Right atrium auricular region (tissue), 2 donors: ENCODE measurements around the gene PTPRN2. TPM values are rescaled to one million over a fixed set of nuclear protein-coding genes. Genes with fewer than 3 reads are reported as not detected.

Experiments
- DNase-seq: peaks from one replicate; pipeline ENCODE4 v3.0.0-alpha.2; 2019; ENCODE audit warnings: low spot score
- H3K27ac ChIP-seq, 2 donors: fragments of 200-600 bp; sonication (generic); 1 replicate in 1 of 2; 2 replicates in 1 of 2; pipeline ENCODE4 v1.5.1; 2016 to 2019
- H3K27me3 ChIP-seq, 2 donors: fragments of 200-600 bp; sonication (generic); one replicate each; pipeline versions ENCODE4 v1.5.1 to v1.6.0; 2017 to 2019
- H3K36me3 ChIP-seq: fragments of 200-600 bp; sonication (generic); one replicate; pipeline ENCODE4 v1.5.1; 2016
- H3K4me1 ChIP-seq, 2 donors: fragments of 200-600 bp; sonication (generic); one replicate each; pipeline versions ENCODE4 v1.5.1 to v1.6.0; 2017 to 2019
- H3K4me3 ChIP-seq, 2 donors: fragments of 200-600 bp; sonication (generic); 1 replicate in 1 of 2; 2 replicates in 1 of 2; pipeline ENCODE4 v1.5.1; 2017 to 2019; ENCODE audit warnings: mild to moderate bottlenecking in 1 of 2, moderate library complexity in 1 of 2
- H3K9me3 ChIP-seq, 2 donors: fragments of 200-600 bp; sonication (generic); one replicate each; pipeline ENCODE4 v1.5.1; 2019
- total RNA-seq, 2 donors: library from RNA; depleted of rRNA; stranded (reverse); fragments of >200 nt; gene quantifications; one replicate each; pipeline ENCODE4 v1.1.0, GENCODE V29; 2016
- TF ChIP-seq, protein P1 (sequence below), 2 donors: fragments of 200-600 bp; sonication (generic); IDR thresholded peaks; one replicate each; pipeline ENCODE4 v1.5.1; 2019; ENCODE audit warnings: antibody characterized with exemption in 2 of 2

The PTPRN2 gene
- total RNA-seq, 2 donors from 2014 or later: 2.6 to 2.7 TPM

DNA sequence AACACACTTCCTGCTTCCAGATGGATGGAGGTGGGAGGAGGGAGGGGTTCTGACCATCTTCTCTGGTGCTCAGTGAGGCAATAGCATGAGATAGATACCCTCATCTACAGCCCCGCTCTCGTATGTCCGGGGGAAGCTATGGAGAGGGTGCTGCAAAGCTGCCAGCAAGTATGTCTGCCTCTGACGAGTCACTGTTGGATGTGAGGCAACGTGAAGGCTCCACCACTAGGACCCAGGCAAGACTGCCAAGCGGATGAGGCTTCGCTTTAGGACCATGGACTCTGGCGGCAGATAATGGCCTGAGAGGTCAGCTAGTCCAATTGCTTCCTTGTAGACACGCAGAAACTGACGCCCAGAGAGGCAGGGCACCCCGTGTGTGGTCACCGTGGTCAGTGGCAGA is 601.6 kb downstream of the PTPRN2 start:
- DNase-seq: no peak
- H3K27me3 ChIP-seq: no peaks in the 10 kb centered on the region
- H3K27ac ChIP-seq: no peak overlapping the region
- H3K9me3 ChIP-seq: no peaks in the 10 kb centered on the region
- no peak overlapping the region for H3K4me3 ChIP-seq
- H3K4me1 ChIP-seq: no peaks in the 10 kb centered on the region
- H3K36me3 ChIP-seq: no peaks in the 10 kb centered on the region
- TF ChIP-seq, protein P1, sequence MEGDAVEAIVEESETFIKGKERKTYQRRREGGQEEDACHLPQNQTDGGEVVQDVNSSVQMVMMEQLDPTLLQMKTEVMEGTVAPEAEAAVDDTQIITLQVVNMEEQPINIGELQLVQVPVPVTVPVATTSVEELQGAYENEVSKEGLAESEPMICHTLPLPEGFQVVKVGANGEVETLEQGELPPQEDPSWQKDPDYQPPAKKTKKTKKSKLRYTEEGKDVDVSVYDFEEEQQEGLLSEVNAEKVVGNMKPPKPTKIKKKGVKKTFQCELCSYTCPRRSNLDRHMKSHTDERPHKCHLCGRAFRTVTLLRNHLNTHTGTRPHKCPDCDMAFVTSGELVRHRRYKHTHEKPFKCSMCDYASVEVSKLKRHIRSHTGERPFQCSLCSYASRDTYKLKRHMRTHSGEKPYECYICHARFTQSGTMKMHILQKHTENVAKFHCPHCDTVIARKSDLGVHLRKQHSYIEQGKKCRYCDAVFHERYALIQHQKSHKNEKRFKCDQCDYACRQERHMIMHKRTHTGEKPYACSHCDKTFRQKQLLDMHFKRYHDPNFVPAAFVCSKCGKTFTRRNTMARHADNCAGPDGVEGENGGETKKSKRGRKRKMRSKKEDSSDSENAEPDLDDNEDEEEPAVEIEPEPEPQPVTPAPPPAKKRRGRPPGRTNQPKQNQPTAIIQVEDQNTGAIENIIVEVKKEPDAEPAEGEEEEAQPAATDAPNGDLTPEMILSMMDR (IDR thresholded peaks at IDR 0.05): no peak

GRCh38 chr7:157985636-157986035 is 602.0 kb downstream of the PTPRN2 start:
- no peaks in the 10 kb centered on the region for H3K27me3 ChIP-seq
- H3K4me1 ChIP-seq: no peaks in the 10 kb centered on the region
- TF ChIP-seq, protein P1 (IDR thresholded peaks at IDR 0.05): no peak

GRCh38 chr7:157984423-157985163 is 603.0 kb downstream of the PTPRN2 start:
- no peaks in the 10 kb centered on the region for H3K36me3 ChIP-seq

More at GRCh38 chr7:157985636-157986035, 602.0 kb downstream of the PTPRN2 start:
- H3K36me3 ChIP-seq: no peaks in the 10 kb centered on the region
- no peak overlapping the region for H3K27ac ChIP-seq
- H3K4me3 ChIP-seq: no peak overlapping the region
- no peak for DNase-seq
- H3K9me3 ChIP-seq: no peaks in the 10 kb centered on the region

DNA sequence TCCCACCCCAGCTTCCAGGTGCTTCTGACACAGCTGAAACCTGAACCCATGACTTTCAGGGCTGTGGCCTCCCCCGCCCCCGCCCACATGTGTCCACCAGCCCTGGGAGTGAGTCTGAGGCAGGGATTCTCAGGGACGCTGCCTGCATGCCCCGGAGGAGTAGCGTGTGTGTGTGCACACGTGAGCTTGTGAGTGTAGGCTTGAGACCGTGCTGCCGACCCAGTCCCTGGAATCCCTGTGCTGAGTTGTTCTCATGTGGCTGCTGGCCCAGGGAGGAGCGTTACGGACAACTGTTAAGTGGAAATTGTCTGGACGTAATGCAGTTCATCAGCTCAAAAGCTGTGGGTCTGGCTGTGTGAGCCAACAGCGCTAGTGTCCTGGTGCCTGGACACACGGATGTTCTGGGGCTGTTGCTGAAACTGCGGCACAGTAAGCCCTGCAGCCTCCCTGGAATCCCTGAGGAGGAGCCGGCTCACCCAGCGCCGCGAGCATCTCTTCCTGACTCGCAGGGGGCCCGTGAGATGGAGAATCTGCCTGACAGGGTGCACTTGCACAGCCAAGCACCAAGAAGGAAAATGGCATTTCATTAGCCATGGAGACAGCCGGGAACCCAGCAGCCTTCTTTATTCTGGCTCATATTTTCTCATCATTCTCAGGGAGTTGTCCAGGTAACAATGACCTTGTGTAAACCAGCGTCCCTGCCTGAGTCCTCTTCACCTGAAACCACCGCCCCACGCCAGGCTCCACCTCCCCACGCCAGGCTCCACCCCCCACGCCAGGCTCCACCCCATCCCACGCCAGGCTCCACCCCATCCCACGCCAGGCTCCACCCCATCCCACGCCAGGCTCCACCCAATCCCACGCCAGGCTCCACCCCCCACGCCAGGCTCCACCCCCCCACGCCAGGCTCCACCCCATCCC is 603.9 kb downstream of the PTPRN2 start:
- TF ChIP-seq, protein P1 (IDR thresholded peaks at IDR 0.05): no peak
- Histone ChIP-seq H3K27me3 (no peaks in the 10 kb centered on the region), H3K36me3 (no peaks in the 10 kb centered on the region), H3K27ac (no peak overlapping the region), H3K4me3 (no peak overlapping the region), H3K9me3 (no peaks in the 10 kb centered on the region), H3K4me1 (no peaks in the 10 kb centered on the region)
- no peak for DNase-seq

More at GRCh38 chr7:157984423-157985163, 603.0 kb downstream of the PTPRN2 start:
- TF ChIP-seq, protein P1 (IDR thresholded peaks at IDR 0.05): no peak
- DNase-seq: no peak
- no peaks in the 10 kb centered on the region for H3K4me1 ChIP-seq
- H3K9me3 ChIP-seq: no peaks in the 10 kb centered on the region
- H3K27me3 ChIP-seq: no peaks in the 10 kb centered on the region
- H3K27ac ChIP-seq: no peak overlapping the region
- no peak overlapping the region for H3K4me3 ChIP-seq

DNA sequence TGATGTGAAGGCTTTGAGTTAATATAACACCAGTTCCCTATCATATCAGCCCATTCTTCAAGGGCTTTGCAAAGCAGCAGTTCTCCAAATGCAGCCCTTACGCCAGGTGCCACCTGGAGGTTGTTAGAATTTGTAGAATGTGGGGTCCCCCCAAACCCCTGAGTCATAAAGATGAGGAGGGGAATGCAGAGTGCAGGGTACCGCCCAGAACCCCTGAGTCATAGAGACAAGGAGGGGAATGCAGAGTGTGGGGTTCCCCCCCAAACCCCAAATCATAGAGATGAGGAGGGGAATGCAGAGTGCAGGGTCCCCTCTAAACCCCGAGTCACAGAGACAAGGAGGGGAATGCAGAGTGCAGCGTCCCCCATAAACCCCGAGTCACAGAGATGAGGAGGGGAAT is 605.8 kb downstream of the PTPRN2 start:
- no peak for DNase-seq
- no peaks in the 10 kb centered on the region for H3K27me3 ChIP-seq
- no peak overlapping the region for H3K27ac ChIP-seq
- H3K9me3 ChIP-seq: no peaks in the 10 kb centered on the region
- TF ChIP-seq, protein P1 (IDR thresholded peaks at IDR 0.05): no peak
- H3K4me3 ChIP-seq: no peak overlapping the region
- H3K36me3 ChIP-seq: no peaks in the 10 kb centered on the region
- H3K4me1 ChIP-seq: no peaks in the 10 kb centered on the region
